Body of pancreas (tissue), 4 donors: Measurements from ENCODE around the gene LETM1. TPM values are rescaled to one million over a fixed set of nuclear protein-coding genes. Genes with fewer than 3 reads are reported as not detected.
A peak's percentile ranks its signal among the peaks of the same experiment; 100 is the strongest.

Source experiments
- ATAC-seq: fragments of 150-250 bp; one replicate; pipeline ENCODE4 v1.9.1; 2016
- DNase-seq, 4 donors: peaks; one replicate each; pipeline ENCODE4 v3.0.0-alpha.2; 2019
- H3K27ac ChIP-seq, 4 donors: fragments of 200-600 bp; sonication (generic); 1 replicate in 3 of 4; 2 replicates in 1 of 4; pipeline versions ENCODE4 v1.5.1 to v1.6.1; 2016 to 2019; ENCODE audit warnings: mild to moderate bottlenecking in 1 of 4, mixed read lengths in 1 of 4, moderate library complexity in 1 of 4
- H3K27me3 ChIP-seq, 2 donors: fragments of 200-600 bp; sonication (generic); one replicate each; pipeline ENCODE4 v1.6.0; 2016; ENCODE audit warnings: mild to moderate bottlenecking in 1 of 2
- H3K36me3 ChIP-seq, 2 donors: fragments of 200-600 bp; sonication (generic); replicated peaks in 1 of 2; 2 replicates each; pipeline ENCODE4 v1.5.1; 2016; ENCODE audit warnings: low read depth in 2 of 2; ENCODE audit not compliant: insufficient read depth in 1 of 2
- H3K4me1 ChIP-seq: fragments of 200-600 bp; sonication (generic); one replicate; pipeline ENCODE4 v1.6.0; 2016
- H3K4me3 ChIP-seq, 2 donors: fragments of 200-600 bp; sonication (generic); 1 replicate in 1 of 2; 2 replicates in 1 of 2; pipeline ENCODE4 v1.5.1; 2016 to 2019
- H3K9me3 ChIP-seq, 3 donors: fragments of 200-600 bp; sonication (generic); 1 replicate in 2 of 3; 2 replicates in 1 of 3; pipeline ENCODE4 v1.5.1; 2016
- CTCF ChIP-seq, 7 experiments: fragments of 450-650 bp in 4 of 7; fragments of 200-600 bp in 3 of 7; sonication (generic) in 3 of 7; IDR thresholded peaks; one replicate each; pipeline ENCODE4 v1.5.1; 2016 to 2019; ENCODE audit warnings: antibody characterized with exemption in 7 of 7
- POLR2A ChIP-seq, 3 donors: fragments of 450-650 bp; IDR thresholded peaks; one replicate each; pipeline ENCODE4 v1.6.1; 2016; ENCODE audit warnings: antibody characterized with exemption in 3 of 3, mild to moderate bottlenecking in 2 of 3
- WGBS, 2 donors: methylation state at CpG; one replicate each; pipeline ENCODE4 v1.1.5; 2017; 5-methylcytosine and 5-hydroxymethylcytosine counted together
- intact Hi-C: fragments of 100-400 bp; cut with DNase I; formaldehyde crosslinking; loops from one replicate; pipeline ENCODE4 v1.15.1; 2023
- total RNA-seq, 2 donors: library from RNA; depleted of rRNA; stranded (reverse); fragments of >200 nt; gene quantifications; one replicate each; pipeline ENCODE4 v1.1.0, GENCODE V29; 2016

Gene LETM1
- total RNA-seq, 2 donors from 2014 or later, result 23.3 to 52.4 TPM

GRCh38 chr4:1796486-1797204 lies 59.3 kb downstream of the LETM1 start:
- Histone ChIP-seq H3K36me3 (no peaks in the 10 kb centered on the region), H3K4me1 (peaks cover 76% of the 10 kb centered on the region), H3K27me3 (peaks cover 0 to 6% of the 10 kb centered on the region in 2 donors), H3K9me3 (no peaks in the 10 kb centered on the region), H3K4me3 (no peak overlapping the region), H3K27ac (peak overlapping the region in 3 of 4 donors; percentile 51 to 84 (median 72))
- ATAC-seq (no peak), DNase-seq (no peak)
- no peak for TF ChIP-seq POLR2A (IDR thresholded peaks at IDR 0.05)
- intact Hi-C loops, result no loop called here
- 56 to 76% methylated on average over 9 to 14 of the region's 14 CpGs for WGBS, 2 donors

- Histone ChIP-seq H3K27ac (peak overlapping the region in 3 of 4 donors; percentile 51 to 84 (median 72)), H3K9me3 (no peaks in the 10 kb centered on the region), H3K36me3 (no peaks in the 10 kb centered on the region), H3K4me1 (peaks cover 79% of the 10 kb centered on the region), H3K27me3 (peaks cover 0 to 6% of the 10 kb centered on the region in 2 donors), H3K4me3 (peak overlapping the region in 1 of 2 donors; percentile 32)
- intact Hi-C loops, result no loop called here
- TF ChIP-seq CTCF (IDR thresholded peaks at IDR 0.05) (no peak), POLR2A (IDR thresholded peaks at IDR 0.05) (peak in 2 of 3 donors; percentile 7 to 21)
- WGBS, 2 donors, result 6 to 8% methylated on average over 9 to 32 of the region's 32 CpGs
- DNase-seq (peak; percentile 51 to 74 (median 64)), ATAC-seq (peak; percentile 31)
These were observed 60.4 kb downstream of the LETM1 start for GRCh38 chr4:1795299-1796195.

DNA sequence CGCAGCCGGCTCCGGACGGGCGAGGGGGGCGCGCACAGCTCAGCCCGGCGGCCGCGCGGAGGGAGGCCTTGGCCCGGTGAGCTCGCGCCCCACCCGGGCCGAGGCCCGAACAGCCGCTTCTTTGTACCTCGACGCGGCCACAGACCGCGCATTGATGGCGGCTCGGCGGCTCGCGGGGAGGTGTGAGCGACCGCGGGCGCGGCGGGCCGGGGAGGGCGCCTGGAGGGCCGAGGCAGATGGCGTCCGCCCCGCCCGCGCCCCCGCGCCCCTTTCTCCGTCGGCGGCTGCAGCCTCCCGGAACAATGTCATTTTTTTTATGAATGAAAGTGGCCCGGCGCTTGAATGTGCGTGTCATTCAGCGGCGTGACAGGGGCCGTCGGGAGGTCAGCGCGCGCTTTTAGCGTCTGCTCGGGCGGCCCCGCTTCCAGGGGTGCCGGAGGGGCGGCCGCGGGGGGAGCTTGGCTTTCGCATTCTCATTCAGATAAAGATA lies 61.1 kb downstream of the LETM1 start:
- Histone ChIP-seq H3K27ac (peak overlapping the region in 3 of 4 donors; percentile 51 to 84 (median 72)), H3K27me3 (peaks cover 0 to 6% of the 10 kb centered on the region in 2 donors), H3K36me3 (no peaks in the 10 kb centered on the region), H3K4me1 (peaks cover 72% of the 10 kb centered on the region), H3K9me3 (no peaks in the 10 kb centered on the region), H3K4me3 (peak overlapping the region in 1 of 2 donors; percentile 32)
- 1% methylated on average over 68 of the region's 68 CpGs; no CpG with 5 or more reads in 1 of the 2 donors for WGBS, 2 donors
- ATAC-seq, result no peak
- TF ChIP-seq CTCF (IDR thresholded peaks at IDR 0.05) (no peak), POLR2A (IDR thresholded peaks at IDR 0.05) (no peak)
- DNase-seq, result no peak
- intact Hi-C loops, result no loop called here

GRCh38 chr4:1793940-1794808 lies 61.8 kb downstream of the LETM1 start:
- H3K4me1 ChIP-seq, result peaks cover 65% of the 10 kb centered on the region
- no peaks in the 10 kb centered on the region for H3K36me3 ChIP-seq
- no peaks in the 10 kb centered on the region for H3K9me3 ChIP-seq
- H3K27ac ChIP-seq, result peak overlapping the region in 3 of 4 donors; percentile 51 to 84 (median 72)
- ATAC-seq, result no peak
- DNase-seq, result no peak
- 2% methylated on average over 19 to 101 of the region's 101 CpGs for WGBS, 2 donors
- peaks cover 0 to 6% of the 10 kb centered on the region in 2 donors for H3K27me3 ChIP-seq
- TF ChIP-seq CTCF (IDR thresholded peaks at IDR 0.05), result no peak
- no peak for TF ChIP-seq POLR2A (IDR thresholded peaks at IDR 0.05)
- intact Hi-C loops, result no loop called here
- H3K4me3 ChIP-seq, result peak overlapping the region; percentile 13 to 30
